Thyroid gland (tissue), 4 donors: ENCODE data around the gene CPLANE2.

ENCODE experiments used
- POLR2A ChIP-seq, 2 donors: fragments of 450-650 bp; IDR thresholded peaks; one replicate each; pipeline ENCODE4 v1.6.1; 2017; ENCODE audit warnings: antibody characterized with exemption in 2 of 2, mild to moderate bottlenecking in 2 of 2, moderate library complexity in 1 of 2
- TF ChIP-seq, protein P1 (sequence below), 6 experiments: fragments of 200-600 bp in 3 of 6; fragments of 450-650 bp in 3 of 6; sonication (generic) in 3 of 6; IDR thresholded peaks; one replicate each; pipeline ENCODE4 v1.5.1; 2016 to 2019; ENCODE audit warnings: antibody characterized with exemption in 6 of 6, mild to moderate bottlenecking in 2 of 6, inconsistent platforms in 1 of 6, moderate library complexity in 1 of 6

DNA sequence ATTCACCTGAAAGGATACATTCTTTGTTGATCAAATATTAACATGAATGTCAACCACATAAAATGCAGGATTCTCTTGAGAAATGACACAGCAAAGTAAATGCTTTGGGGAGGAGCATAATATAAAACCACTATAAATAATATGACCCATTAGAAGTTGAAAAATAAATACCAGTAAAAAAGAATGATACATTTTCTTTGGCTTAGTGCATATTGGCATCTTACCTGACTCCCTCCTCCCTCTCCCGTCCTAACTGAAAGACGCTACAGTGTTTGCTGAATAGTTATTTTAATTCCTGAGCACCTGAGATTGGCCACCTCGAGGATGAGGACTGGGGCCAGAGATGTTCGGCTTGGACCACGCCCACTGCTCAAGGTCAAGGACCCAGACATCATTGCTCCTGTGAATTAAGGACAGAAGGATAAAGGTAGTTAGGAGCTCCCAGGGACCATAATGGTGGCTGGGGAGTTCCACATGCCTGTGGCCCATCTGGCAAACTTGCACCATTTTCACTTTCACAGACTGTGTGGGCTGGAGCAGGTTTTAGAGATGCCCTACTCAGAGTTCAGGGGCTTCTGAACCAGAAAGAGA, 16.4 kb upstream of the CPLANE2 start:
- TF ChIP-seq, protein P1, sequence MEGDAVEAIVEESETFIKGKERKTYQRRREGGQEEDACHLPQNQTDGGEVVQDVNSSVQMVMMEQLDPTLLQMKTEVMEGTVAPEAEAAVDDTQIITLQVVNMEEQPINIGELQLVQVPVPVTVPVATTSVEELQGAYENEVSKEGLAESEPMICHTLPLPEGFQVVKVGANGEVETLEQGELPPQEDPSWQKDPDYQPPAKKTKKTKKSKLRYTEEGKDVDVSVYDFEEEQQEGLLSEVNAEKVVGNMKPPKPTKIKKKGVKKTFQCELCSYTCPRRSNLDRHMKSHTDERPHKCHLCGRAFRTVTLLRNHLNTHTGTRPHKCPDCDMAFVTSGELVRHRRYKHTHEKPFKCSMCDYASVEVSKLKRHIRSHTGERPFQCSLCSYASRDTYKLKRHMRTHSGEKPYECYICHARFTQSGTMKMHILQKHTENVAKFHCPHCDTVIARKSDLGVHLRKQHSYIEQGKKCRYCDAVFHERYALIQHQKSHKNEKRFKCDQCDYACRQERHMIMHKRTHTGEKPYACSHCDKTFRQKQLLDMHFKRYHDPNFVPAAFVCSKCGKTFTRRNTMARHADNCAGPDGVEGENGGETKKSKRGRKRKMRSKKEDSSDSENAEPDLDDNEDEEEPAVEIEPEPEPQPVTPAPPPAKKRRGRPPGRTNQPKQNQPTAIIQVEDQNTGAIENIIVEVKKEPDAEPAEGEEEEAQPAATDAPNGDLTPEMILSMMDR (IDR thresholded peaks at IDR 0.05), result no peak
- TF ChIP-seq POLR2A (IDR thresholded peaks at IDR 0.05), result no peak
